Fibroblast of the aortic adventitia (primary cell): Measurements from ENCODE around the gene CXXC5. TPM values are rescaled to one million over a fixed set of nuclear protein-coding genes. Genes with fewer than 3 reads are reported as not detected.

Source experiments
- DNase-seq: peaks from one replicate; pipeline ENCODE4 v3.0.0-alpha.2; 2010; ENCODE audit warnings: low read depth
- H3K4me3 ChIP-seq: 2 replicates; pipeline ENCODE4 v1.5.1; 2011; ENCODE audit warnings: low read depth, mild to moderate bottlenecking, control low read depth, low read length, moderate library complexity
- total RNA-seq: library from RNA; depleted of rRNA; stranded (reverse); fragments of >200 nt; gene quantifications from 2 replicates; pipeline ENCODE4 v1.2.3, GENCODE V29; 2012; ENCODE audit warnings: low replicate concordance
- TF ChIP-seq, protein P1 (sequence below): IDR thresholded peaks from 2 replicates; pipeline ENCODE4 v1.5.1; 2011; ENCODE audit warnings: mild to moderate bottlenecking, low read length, control low read depth, inconsistent platforms; ENCODE audit not compliant: insufficient read depth

CXXC5 gene
- total RNA-seq, 1 donor, result 75.9 TPM

DNA sequence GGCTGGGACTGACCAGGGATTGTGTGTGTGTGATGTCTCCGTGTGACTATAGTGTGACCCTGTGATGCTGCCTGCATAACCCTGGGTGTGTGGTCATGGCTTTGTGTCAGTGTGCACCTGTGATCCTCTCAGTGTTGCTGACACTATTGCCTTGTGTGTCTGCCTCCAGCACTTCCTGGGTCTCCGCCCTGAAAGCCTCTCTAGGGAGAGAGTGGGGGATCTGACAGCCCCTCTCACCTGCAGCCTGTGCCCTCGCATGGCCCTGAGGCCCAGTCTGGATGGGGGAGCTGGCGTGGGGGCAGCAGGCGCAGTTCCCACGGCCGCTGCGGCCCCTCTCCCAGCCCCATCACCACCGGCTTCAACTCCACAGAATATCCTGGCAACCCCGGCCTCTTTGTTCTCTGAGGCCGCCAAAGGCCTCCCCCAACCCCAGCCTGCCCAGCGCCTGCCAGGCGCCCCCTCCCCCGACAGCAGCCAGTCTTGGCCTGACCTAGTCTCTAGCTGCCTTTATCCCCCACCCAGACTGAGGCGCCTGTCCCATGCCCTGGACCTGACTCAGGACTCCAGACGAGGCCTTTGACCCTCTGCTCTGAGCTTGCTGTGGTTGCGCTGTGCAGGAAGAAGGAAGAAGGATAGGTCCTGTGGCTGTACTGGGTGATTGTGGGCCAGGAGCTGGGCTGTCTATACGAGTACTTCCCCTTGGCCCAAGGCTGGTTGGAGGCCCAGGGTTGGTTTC lies 38.7 kb downstream of the CXXC5 start:
- no peak overlapping the region for H3K4me3 ChIP-seq
- DNase-seq, result no peak
- TF ChIP-seq, protein P1, sequence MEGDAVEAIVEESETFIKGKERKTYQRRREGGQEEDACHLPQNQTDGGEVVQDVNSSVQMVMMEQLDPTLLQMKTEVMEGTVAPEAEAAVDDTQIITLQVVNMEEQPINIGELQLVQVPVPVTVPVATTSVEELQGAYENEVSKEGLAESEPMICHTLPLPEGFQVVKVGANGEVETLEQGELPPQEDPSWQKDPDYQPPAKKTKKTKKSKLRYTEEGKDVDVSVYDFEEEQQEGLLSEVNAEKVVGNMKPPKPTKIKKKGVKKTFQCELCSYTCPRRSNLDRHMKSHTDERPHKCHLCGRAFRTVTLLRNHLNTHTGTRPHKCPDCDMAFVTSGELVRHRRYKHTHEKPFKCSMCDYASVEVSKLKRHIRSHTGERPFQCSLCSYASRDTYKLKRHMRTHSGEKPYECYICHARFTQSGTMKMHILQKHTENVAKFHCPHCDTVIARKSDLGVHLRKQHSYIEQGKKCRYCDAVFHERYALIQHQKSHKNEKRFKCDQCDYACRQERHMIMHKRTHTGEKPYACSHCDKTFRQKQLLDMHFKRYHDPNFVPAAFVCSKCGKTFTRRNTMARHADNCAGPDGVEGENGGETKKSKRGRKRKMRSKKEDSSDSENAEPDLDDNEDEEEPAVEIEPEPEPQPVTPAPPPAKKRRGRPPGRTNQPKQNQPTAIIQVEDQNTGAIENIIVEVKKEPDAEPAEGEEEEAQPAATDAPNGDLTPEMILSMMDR, result no peak

DNA sequence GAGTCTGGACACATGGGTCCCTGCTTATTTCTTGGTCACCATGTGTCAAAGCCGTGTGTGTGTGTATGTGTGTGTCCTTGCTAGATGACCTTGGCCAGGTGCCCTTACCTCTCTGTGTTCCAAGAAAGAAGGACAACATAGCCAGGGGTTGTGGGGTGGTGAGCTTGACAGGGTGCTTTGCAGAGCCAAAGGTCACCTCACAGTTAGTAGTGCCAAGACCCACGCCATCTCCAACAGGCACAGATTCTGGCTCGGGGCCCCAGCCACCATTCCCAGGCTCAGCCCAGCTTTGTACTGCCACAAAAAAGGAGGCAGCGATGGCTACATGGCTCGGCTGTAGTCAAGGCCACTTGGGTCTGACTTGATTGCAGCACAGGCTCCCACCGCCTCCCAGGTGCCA lies 39.5 kb downstream of the CXXC5 start:
- TF ChIP-seq, protein P1, result no peak
- no peak overlapping the region for H3K4me3 ChIP-seq
- DNase-seq, result no peak

DNA sequence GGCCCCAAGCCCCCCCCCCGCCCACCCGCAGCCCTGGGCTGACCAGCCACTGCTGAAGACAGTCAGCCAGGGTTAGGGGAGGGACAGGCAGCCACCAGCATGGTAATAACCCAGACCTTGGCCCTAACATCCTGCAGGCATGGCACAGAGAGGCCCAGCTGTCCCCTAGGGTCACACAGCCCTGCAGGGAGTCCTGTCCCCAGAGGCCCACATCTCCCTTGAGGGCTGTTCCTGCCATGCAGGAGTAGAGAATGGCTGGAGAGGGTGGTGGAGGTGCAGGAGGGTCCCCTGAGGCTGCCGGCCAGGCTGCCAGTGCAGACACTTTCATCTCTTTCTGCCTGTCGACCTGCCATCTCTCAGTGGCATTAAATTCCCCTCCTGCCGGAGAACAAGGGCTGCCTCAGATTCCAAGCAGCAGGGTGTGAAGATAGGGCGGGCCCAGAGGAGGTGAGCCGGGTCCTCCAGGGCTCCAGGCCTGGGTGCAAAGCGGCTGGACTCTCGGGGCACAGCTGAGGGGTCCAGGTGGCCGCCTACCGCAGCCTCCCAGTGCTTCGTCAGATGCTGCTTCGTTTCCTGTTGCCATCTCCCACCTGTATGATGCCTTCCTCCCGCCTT lies 40.0 kb downstream of the CXXC5 start:
- TF ChIP-seq, protein P1, result no peak
- DNase-seq, result no peak
- no peak overlapping the region for H3K4me3 ChIP-seq

DNA sequence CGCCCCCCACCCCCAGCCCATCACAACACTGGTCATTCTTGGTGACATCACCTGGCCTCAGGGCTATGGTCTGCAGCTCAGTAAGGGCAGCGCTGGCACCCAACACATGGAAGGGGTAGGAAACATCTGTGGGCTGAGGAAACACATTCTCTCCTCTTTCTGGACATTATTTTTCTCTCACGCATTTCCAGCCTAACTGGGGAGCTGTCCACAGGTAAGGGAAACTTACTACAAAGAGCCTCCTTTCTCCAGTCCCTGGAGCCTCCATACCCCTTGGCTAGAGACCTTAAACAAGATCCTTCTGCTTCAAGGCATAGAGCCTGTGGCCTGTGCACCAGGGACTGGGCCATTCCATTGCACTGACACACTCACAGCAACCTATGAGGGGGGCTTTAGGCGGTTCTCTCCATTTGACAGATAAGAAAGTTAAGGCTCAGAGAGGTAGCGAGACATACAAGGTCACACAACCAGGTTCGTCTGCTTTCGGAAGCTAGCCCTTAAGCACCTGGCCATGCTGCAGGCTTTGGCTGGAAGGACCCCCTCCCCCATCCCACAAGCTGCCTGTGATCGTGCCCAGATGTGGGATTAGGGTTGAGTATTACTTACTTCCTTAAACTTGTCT lies 40.7 kb downstream of the CXXC5 start:
- DNase-seq, result peak; percentile 21
- TF ChIP-seq, protein P1, result no peak
- no peak overlapping the region for H3K4me3 ChIP-seq

DNA sequence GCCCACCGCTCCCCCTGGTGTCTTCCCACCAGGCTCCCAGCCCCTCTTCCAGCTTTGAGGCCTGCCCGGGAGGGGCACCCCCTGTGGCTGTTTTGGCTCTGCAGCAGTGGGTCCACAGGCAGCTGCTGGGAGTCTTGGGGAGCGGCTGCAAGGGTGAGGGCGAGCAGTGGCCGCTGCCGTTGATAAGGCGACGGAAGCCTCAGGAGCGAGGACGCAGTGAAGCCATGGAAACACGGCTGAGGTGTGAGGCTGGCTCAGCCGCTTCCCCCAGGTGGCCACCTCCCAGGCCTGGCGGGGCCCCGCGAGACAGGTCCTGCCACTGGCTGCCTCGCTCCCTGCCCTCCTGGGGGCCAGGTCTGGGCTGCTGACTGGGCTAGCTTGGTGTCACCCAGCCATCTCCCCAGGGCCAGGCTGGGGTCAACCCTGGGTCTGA lies 41.5 kb downstream of the CXXC5 start:
- TF ChIP-seq, protein P1, result peak; percentile 15

DNA sequence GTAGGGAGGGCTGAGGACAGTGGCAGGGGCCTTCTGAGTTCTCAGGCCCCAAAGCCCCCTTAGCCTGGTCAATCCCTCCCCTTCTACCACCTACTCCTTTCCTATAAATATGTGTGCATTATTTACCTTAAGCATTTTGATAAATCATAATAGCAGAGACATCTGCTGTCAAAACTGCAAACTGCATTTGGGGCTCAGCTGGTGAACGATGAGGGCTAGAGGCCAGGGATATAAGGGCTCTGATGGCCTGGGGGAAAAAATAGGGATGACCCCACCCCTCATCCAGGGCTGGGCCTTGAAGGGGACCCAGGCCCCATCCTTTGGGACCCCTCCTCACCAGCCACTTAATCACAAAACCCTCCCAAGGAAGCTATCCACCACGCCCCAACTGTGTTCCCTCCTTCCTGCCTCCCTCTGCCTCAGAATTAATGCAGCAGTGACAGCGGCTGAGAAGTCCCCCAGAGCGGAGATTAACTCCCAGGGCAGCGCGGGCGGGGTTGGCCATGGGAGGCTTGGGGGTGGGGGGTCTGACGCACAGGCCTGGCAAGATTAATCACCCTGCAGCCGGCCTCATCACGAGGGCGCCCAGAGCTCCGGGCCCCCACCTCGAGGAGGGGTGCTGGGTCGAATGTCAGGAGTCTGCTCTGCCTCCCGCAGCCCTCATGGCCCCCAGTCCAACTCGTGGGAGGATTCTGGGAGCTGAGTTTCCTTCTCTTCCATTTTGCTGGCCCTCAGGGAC lies 42.1 kb downstream of the CXXC5 start:
- DNase-seq, result peak; percentile 67
- TF ChIP-seq, protein P1, result peak; percentile 51
- no peak overlapping the region for H3K4me3 ChIP-seq

More for the DNA sequence above, 41.5 kb downstream of the CXXC5 start:
- no peak overlapping the region for H3K4me3 ChIP-seq
- DNase-seq, result no peak
